Chondrocyte (in vitro differentiated cells): Measurements from ENCODE around the gene C20orf204. TPM values are rescaled to one million over a fixed set of nuclear protein-coding genes. Genes with fewer than 3 reads are reported as not detected.

Experiments used
- DNase-seq: peaks from one replicate; pipeline ENCODE4 v3.0.0; 2021; ENCODE audit warnings: mixed read lengths, low spot score
- H3K27ac Mint-ChIP-seq: one replicate; pipeline ENCODE4 v1.8.0; 2021; ENCODE audit warnings: mild to moderate bottlenecking, moderate library complexity, mixed read lengths; ENCODE audit not compliant: unreplicated experiment
- H3K27me3 Mint-ChIP-seq: 2 replicates; pipeline ENCODE4 v1.8.0; 2021; ENCODE audit warnings: low read depth, mixed read lengths
- H3K36me3 Mint-ChIP-seq: 2 replicates; pipeline ENCODE4 v1.8.0; 2021; ENCODE audit warnings: low read depth, mixed read lengths
- H3K4me1 Mint-ChIP-seq: 2 replicates; pipeline ENCODE4 v1.8.0; 2021; ENCODE audit warnings: low read depth, mild to moderate bottlenecking, mixed read lengths
- H3K4me3 Mint-ChIP-seq: one replicate; pipeline ENCODE4 v1.8.0; 2021; ENCODE audit warnings: mild to moderate bottlenecking, moderate library complexity, mixed read lengths; ENCODE audit not compliant: unreplicated experiment
- H3K9me3 Mint-ChIP-seq: 2 replicates; pipeline ENCODE4 v1.8.0; 2021; ENCODE audit warnings: low read depth, mixed read lengths
- total RNA-seq: library from RNA; stranded (reverse); gene quantifications from 3 replicates; pipeline ENCODE4 v1.2.1, GENCODE V29; 2021
- TF ChIP-seq, protein P1 (sequence below): fragments of 200-600 bp; sonication (generic); IDR thresholded peaks from 2 replicates; pipeline ENCODE4 v1.5.0; 2021; ENCODE audit warnings: antibody characterized with exemption, mild to moderate bottlenecking, moderate library complexity

The C20orf204 gene
- total RNA-seq, 1 donor from 2014 or later, result 0.77 TPM

DNA sequence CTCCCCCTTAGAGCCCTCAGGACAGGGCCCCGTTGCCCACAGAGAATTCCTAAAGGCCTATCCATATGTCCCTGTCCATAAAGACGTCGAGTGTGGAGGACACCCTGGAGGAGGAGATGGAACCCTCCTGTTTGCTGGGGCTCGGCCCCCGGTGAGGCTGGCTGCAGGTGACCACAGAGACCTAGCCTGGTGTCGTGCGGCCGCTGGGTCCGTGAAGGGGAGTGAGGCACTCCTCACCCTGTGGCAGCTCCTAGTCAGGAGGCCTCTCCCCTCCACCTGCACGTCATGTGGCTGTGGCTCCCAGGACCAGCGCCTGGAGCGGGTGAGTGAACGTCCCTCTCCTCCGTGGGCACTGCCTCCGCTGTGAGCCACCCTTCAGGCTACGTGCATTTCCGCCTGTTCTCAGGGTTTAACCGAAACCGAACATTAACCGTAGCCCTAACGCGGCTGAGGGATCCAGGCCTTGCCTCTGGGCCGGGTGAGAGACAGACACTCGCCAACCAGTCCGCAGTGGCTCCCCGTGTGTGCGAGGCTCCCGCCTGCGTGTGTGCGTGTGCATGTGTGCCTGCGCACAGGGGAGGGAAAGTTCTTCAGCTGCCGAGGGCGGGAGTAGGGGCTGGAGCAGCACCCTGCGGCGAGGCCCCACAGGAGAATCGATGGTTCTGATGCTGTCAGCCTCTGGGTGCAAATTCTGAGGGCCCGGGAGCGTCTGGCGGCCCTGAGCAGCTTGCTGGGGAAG lies 21.1 kb downstream of the C20orf204 start:
- Mint-ChIP-seq H3K4me3 (no peak overlapping the region), H3K27me3 (no peaks in the 10 kb centered on the region), H3K27ac (no peak overlapping the region), H3K36me3 (no peaks in the 10 kb centered on the region), H3K9me3 (no peaks in the 10 kb centered on the region), H3K4me1 (peaks cover 49% of the 10 kb centered on the region)
- TF ChIP-seq, protein P1, sequence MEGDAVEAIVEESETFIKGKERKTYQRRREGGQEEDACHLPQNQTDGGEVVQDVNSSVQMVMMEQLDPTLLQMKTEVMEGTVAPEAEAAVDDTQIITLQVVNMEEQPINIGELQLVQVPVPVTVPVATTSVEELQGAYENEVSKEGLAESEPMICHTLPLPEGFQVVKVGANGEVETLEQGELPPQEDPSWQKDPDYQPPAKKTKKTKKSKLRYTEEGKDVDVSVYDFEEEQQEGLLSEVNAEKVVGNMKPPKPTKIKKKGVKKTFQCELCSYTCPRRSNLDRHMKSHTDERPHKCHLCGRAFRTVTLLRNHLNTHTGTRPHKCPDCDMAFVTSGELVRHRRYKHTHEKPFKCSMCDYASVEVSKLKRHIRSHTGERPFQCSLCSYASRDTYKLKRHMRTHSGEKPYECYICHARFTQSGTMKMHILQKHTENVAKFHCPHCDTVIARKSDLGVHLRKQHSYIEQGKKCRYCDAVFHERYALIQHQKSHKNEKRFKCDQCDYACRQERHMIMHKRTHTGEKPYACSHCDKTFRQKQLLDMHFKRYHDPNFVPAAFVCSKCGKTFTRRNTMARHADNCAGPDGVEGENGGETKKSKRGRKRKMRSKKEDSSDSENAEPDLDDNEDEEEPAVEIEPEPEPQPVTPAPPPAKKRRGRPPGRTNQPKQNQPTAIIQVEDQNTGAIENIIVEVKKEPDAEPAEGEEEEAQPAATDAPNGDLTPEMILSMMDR, result no peak
- no peak for DNase-seq

DNA sequence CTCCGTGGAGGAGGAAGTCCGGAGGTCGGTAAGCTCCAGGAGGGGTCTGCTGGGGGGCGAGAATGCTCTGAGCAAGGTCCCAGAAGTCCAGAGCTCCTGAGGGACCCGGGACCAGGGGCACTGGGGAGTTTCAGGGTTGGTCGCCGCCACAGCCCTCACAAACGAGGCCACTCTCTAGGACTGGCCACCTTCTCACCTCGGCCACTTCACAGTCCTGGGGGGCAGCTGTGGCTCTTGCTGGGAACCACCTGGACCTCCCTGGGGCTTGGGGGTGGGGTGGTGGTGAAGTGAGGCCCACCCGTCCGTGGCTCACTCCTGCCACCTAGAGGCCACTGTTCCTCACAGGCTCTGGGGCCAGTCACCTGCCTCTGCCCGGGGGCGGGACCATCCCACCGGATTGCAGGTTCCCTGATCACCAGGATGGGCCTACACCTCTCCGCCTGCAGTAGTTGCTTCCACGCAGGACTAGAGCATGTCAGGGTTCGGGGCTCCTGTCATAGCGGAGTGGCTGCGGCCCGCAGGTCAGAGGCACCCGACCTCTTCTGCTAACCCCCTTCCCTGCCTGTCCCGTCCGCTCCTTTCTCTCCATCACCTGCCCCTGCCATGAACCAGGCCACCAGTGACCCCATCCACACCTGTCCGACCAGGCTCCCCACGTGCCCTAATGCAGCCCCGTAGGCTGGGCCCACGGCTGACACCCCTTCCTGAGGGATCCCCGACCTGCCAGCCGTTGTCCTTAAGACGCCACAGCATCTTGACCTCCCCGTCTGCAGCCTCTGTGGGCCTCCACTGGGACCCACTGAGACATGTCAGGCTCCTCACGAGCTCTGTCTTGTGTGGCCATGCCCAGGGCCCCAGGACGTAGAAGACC lies 21.9 kb downstream of the C20orf204 start:
- Mint-ChIP-seq H3K27ac (peak overlapping the region; percentile 85), H3K27me3 (no peaks in the 10 kb centered on the region), H3K4me3 (peak overlapping the region; percentile 53)

DNA sequence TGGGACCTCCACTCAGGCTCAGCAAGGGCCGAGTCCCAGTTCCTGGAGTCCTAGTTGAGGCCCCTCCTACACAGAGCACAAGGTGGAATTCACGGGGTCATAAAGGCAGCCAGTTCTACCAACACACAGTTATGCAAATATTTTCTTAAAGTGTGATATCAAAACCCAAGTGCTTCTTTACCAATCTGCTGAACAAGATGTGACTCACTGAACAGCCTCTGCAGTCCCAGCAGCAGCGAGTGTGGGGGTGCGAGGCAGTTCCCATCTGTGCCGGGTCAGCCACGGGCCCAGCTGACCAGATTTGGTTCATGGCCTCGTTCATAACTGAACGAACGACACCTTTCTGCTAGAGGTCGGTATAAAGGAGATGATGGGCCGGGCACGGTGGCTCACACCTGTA lies 22.6 kb downstream of the C20orf204 start:
- Mint-ChIP-seq H3K27me3 (no peaks in the 10 kb centered on the region), H3K27ac (peak overlapping the region; percentile 85), H3K36me3 (no peaks in the 10 kb centered on the region), H3K9me3 (no peaks in the 10 kb centered on the region), H3K4me1 (peaks cover 52% of the 10 kb centered on the region), H3K4me3 (peak overlapping the region; percentile 53)
- TF ChIP-seq, protein P1, result no peak
- DNase-seq, result no peak

More for the DNA sequence above, 21.9 kb downstream of the C20orf204 start:
- TF ChIP-seq, protein P1, result peak; percentile 90
- Mint-ChIP-seq H3K9me3 (no peaks in the 10 kb centered on the region), H3K36me3 (no peaks in the 10 kb centered on the region), H3K4me1 (peaks cover 54% of the 10 kb centered on the region)
- no peak for DNase-seq

DNA sequence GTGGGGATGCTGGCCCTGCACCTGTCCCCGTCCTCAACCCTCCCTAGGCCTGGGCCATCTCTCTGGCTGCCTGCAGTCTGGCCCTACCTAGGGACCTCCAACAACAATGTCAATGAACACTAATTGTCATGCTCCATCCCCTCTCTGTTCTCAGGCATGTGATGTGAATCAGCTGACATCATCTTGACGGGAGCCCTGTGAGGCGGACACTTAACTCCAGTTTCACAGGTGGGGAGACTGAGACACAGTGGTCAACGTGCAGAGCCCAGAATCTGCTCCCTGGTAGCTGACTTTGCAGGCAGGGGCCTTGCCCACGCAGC lies 26.3 kb downstream of the C20orf204 start:
- H3K4me3 Mint-ChIP-seq, result peak overlapping the region; percentile 93
- peaks cover 51% of the 10 kb centered on the region for H3K4me1 Mint-ChIP-seq
- peaks cover 2% of the 10 kb centered on the region for H3K36me3 Mint-ChIP-seq
- H3K27ac Mint-ChIP-seq, result peak overlapping the region; percentile 9
- H3K9me3 Mint-ChIP-seq, result no peaks in the 10 kb centered on the region
- no peaks in the 10 kb centered on the region for H3K27me3 Mint-ChIP-seq
- DNase-seq, result no peak
- TF ChIP-seq, protein P1, result no peak

DNA sequence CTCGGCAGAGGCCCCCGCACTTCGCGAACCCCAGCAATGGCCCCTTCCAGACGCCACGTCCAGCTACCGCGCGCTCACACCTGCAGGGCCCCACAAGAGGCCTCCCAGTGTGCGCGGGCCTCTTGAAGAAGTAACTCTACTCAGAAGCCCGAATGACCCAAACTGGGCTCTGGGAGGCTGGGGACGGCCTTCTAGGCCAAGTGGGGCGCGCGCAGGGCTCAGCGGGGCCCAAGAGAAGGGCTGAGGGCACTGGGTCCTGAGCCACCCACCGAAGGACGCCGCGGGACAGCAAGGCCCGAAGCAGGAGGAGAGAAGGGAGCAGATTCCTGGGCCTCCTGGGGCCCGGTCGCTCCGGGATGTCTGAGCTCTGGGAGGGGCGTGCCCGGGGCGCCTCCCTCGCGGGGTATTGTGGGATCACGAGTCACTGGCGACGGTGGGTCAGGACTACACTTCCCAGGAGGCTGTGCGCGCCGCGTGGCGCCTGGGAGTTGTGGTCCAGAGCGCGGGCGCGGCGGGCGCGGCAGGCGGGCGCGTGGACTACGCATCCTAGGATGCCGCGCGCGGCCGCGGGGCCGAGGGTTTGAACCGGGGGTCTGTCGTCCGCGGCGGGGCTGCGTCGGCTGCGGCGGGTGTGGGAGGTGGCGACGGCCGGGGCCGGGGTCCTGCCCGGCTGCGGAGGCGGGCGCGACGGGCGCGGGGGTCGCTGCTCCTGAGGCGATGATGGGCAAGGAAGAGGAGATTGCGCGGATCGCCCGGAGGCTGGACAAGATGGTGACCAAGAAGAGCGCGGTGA lies 26.8 kb downstream of the C20orf204 start, which contains the start of gene TCEA2:
Gene TCEA2, plus strand, starts transcription at position 603 of the 793 bp plus-strand sequence. Its CDS starts 115 bp downstream, at position 718.
- H3K4me3 Mint-ChIP-seq, result peak within 1 kb of the TSS; percentile 93
- peaks cover 2% of the 10 kb centered on the region for H3K36me3 Mint-ChIP-seq
- H3K27me3 Mint-ChIP-seq, result no peaks in the 10 kb centered on the region
- H3K27ac Mint-ChIP-seq, result peak within 1 kb of the TSS; percentile 79
- TF ChIP-seq, protein P1, result no peak
- no peaks in the 10 kb centered on the region for H3K9me3 Mint-ChIP-seq
- peaks cover 45% of the 10 kb centered on the region for H3K4me1 Mint-ChIP-seq
- no peak for DNase-seq
